Keratinocyte (primary cell): ENCODE measurements around the gene SETBP1. TPM values are rescaled to one million over a fixed set of nuclear protein-coding genes. Genes with fewer than 3 reads are reported as not detected.

Source experiments
- DNase-seq: peaks from one replicate; pipeline ENCODE4 v3.0.0-alpha.2; 2011; ENCODE audit warnings: low read depth, missing footprints, low spot score
- FAIRE-seq: peaks from 2 replicates; lab custom pipeline; 2011; peaks lifted over from hg19 to GRCh38; lab: Jason Lieb, UNC
- H2AFZ ChIP-seq: 2 replicates; pipeline ENCODE4 v1.6.0; 2012; ENCODE audit warnings: low read length, control low read depth, inconsistent platforms; ENCODE audit not compliant: control insufficient read depth
- H3K27ac ChIP-seq: 2 replicates; pipeline ENCODE4 v1.5.1; 2011; ENCODE audit warnings: low read length; ENCODE audit not compliant: control insufficient read depth, insufficient read depth
- H3K27me3 ChIP-seq: 3 replicates; pipeline ENCODE4 v1.6.0; 2011; ENCODE audit warnings: low read length; ENCODE audit not compliant: control insufficient read depth, insufficient read depth; ENCODE audit errors: extremely low read depth
- H3K36me3 ChIP-seq, 2 experiments: 2 replicates in 1 of 2; 3 replicates in 1 of 2; pipeline ENCODE4 v1.5.1; 2011; ENCODE audit warnings: low read length in 2 of 2, mild to moderate bottlenecking in 1 of 2; ENCODE audit not compliant: control insufficient read depth in 2 of 2, insufficient read depth in 2 of 2; ENCODE audit errors: extremely low read depth in 1 of 2
- H3K4me1 ChIP-seq: 3 replicates; pipeline ENCODE4 v1.5.1; 2011; ENCODE audit warnings: low read length; ENCODE audit not compliant: control insufficient read depth, insufficient read depth; ENCODE audit errors: extremely low read depth
- H3K4me2 ChIP-seq: 3 replicates; pipeline ENCODE4 v1.6.0; 2011; ENCODE audit warnings: low read depth, low read length; ENCODE audit not compliant: control insufficient read depth, insufficient read depth; ENCODE audit errors: extremely low read depth
- H3K4me3 ChIP-seq, 3 experiments: fragments of 200-600 bp in 1 of 3; sonication (generic) in 1 of 3; 2 replicates in 2 of 3; 3 replicates in 1 of 3; pipeline ENCODE4 v1.5.1; 2011 to 2016; ENCODE audit warnings: low read length in 3 of 3, mild to moderate bottlenecking in 3 of 3, control low read depth in 2 of 3, inconsistent platforms in 1 of 3, low read depth in 1 of 3, mixed read lengths in 1 of 3, mixed run types in 1 of 3, moderate library complexity in 1 of 3; ENCODE audit not compliant: control insufficient read depth in 2 of 3, insufficient read depth in 2 of 3; ENCODE audit errors: extremely low read depth in 1 of 3
- H3K79me2 ChIP-seq: 2 replicates; pipeline ENCODE4 v1.6.0; 2012; ENCODE audit warnings: low read length; ENCODE audit not compliant: control insufficient read depth, insufficient read depth
- H3K9ac ChIP-seq: 3 replicates; pipeline ENCODE4 v1.6.0; 2011; ENCODE audit warnings: low read length; ENCODE audit not compliant: control insufficient read depth, insufficient read depth; ENCODE audit errors: extremely low read depth
- H3K9me1 ChIP-seq: 3 replicates; pipeline ENCODE4 v1.6.0; 2011; ENCODE audit warnings: low read length; ENCODE audit not compliant: control insufficient read depth, insufficient read depth; ENCODE audit errors: extremely low read depth
- H3K9me3 ChIP-seq: 2 replicates; pipeline ENCODE4 v1.5.1; 2012; ENCODE audit warnings: low read depth, low read length; ENCODE audit not compliant: control insufficient read depth
- H4K20me1 ChIP-seq: 3 replicates; pipeline ENCODE4 v1.6.0; 2011; ENCODE audit warnings: low read length; ENCODE audit not compliant: control insufficient read depth, insufficient read depth; ENCODE audit errors: extremely low read depth
- EZH2 ChIP-seq: IDR thresholded peaks from one replicate; pipeline ENCODE4 v1.6.1; 2012; ENCODE audit warnings: inconsistent platforms, mild to moderate bottlenecking, low read length, moderate library complexity
- dilution Hi-C: fragments of 300-500 bp; cut with MboI; formaldehyde crosslinking; loops from one replicate; pipeline ENCODE4 v1.7.0; 2020; ENCODE audit warnings: low sequenced_read_pairs; ENCODE audit not compliant: extremely low pct_ligation_motif_present
- polyA plus RNA-seq, 5 experiments: library from polyadenylated mRNA; depleted of rRNA in 3 of 5; stranded (reverse) in 3 of 5; stranded (forward) in 1 of 5; unstranded in 1 of 5; fragments of >200 nt; gene quantifications; 1 replicate in 1 of 5; 2 replicates in 3 of 5; 3 replicates in 1 of 5; pipeline versions ENCODE4 v1.2.1 to v1.2.3, GENCODE V29; 2011 to 2012; ENCODE audit warnings: missing spikeins in 2 of 5, low read depth in 1 of 5, low replicate concordance in 1 of 5
- TF ChIP-seq, protein P1 (sequence below), 3 experiments: IDR thresholded peaks in 1 of 3; conservative IDR thresholded peaks in 1 of 3; optimal IDR thresholded peaks in 1 of 3; 2 replicates in 2 of 3; 3 replicates in 1 of 3; pipeline versions ENCODE3 to v1.5.1; 2011; ENCODE audit warnings: low read length in 3 of 3, mild to moderate bottlenecking in 3 of 3, moderate library complexity in 2 of 3, control low read depth in 1 of 3, inconsistent platforms in 1 of 3; ENCODE audit not compliant: insufficient read depth in 2 of 3; ENCODE audit errors: extremely low read depth in 1 of 3

The SETBP1 gene
- polyA plus RNA-seq, 1 donor (not counting 4 experiments of a cell fraction or from before 2014, with no cell fraction given): 3.3 TPM

DNA sequence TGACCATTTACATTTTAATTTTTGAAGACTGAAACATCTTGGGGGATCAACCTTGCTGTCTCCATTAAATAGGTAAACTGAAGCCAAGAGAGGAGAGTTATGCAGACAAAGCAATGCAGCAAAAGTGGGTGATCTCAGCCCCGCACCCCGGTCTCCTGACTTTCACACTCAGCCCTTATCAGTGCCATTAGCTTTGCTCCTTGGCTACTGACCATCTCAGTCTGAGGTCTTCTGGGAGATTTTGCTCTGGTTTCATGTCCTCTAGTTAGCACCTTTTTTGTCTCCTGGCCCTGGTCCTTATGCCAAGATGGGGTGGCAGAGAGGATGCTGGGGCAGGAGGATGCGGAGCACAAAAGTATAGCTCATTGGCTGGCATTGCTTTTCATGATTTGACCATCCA lies 61.4 kb downstream of the SETBP1 start:
- dilution Hi-C loops: no loop called here
- no peaks in the 10 kb centered on the region for H4K20me1 ChIP-seq
- no peak for TF ChIP-seq EZH2
- TF ChIP-seq, protein P1, sequence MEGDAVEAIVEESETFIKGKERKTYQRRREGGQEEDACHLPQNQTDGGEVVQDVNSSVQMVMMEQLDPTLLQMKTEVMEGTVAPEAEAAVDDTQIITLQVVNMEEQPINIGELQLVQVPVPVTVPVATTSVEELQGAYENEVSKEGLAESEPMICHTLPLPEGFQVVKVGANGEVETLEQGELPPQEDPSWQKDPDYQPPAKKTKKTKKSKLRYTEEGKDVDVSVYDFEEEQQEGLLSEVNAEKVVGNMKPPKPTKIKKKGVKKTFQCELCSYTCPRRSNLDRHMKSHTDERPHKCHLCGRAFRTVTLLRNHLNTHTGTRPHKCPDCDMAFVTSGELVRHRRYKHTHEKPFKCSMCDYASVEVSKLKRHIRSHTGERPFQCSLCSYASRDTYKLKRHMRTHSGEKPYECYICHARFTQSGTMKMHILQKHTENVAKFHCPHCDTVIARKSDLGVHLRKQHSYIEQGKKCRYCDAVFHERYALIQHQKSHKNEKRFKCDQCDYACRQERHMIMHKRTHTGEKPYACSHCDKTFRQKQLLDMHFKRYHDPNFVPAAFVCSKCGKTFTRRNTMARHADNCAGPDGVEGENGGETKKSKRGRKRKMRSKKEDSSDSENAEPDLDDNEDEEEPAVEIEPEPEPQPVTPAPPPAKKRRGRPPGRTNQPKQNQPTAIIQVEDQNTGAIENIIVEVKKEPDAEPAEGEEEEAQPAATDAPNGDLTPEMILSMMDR (optimal IDR thresholded peaks at IDR 0.05 in 1 of 3, IDR thresholded peaks at IDR 0.05 in 1 of 3, conservative IDR thresholded peaks at IDR 0.05 in 1 of 3; ENCODE audit: extremely low read depth in 1 of 3, insufficient read depth in 2 of 3, low read length in 3 of 3): no peak
- peaks cover 0 to 3% of the 10 kb centered on the region in 2 experiments for H3K36me3 ChIP-seq
- no peak overlapping the region for H3K9ac ChIP-seq
- FAIRE-seq (no peak), DNase-seq (no peak)
- H3K27ac ChIP-seq: no peak overlapping the region
- H3K4me2 ChIP-seq: no peak overlapping the region
- H3K4me1 ChIP-seq: peaks cover 12% of the 10 kb centered on the region
- no peak overlapping the region for H2AFZ ChIP-seq
- no peaks in the 10 kb centered on the region for H3K9me1 ChIP-seq
- no peak overlapping the region for H3K4me3 ChIP-seq
- no peaks in the 10 kb centered on the region for H3K9me3 ChIP-seq
- H3K79me2 ChIP-seq: no peaks in the 10 kb centered on the region
- H3K27me3 ChIP-seq: no peaks in the 10 kb centered on the region

DNA sequence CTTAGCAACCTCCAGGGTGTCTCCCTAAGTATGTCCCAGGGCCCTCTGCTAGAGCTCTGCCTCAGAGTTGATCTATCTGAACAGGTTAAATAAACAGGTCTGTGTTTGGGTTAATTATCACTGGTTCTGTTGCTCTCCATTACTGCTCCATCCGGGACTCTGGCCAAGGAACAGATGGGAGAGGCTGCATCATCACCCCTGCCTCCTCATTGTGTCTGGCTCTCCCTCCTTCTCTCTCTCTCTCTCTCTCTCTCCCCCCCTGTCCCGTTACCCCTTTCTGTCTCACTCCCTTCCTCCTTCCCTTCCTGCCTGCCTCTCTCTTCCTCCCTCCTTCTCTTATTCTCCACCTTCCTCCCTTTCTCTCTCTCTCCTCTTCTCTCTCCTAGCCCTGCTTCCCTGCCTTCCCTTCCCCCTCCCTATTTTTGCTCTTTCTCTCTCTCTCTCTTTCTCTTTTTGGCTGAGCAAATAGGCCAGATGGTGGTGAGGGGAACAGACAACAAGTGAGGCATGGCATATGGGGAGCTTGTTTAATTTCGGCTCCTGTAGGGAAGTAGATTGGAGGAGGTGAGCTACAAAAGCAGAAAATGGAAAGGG lies 62.1 kb downstream of the SETBP1 start:
- H3K79me2 ChIP-seq: no peaks in the 10 kb centered on the region

DNA sequence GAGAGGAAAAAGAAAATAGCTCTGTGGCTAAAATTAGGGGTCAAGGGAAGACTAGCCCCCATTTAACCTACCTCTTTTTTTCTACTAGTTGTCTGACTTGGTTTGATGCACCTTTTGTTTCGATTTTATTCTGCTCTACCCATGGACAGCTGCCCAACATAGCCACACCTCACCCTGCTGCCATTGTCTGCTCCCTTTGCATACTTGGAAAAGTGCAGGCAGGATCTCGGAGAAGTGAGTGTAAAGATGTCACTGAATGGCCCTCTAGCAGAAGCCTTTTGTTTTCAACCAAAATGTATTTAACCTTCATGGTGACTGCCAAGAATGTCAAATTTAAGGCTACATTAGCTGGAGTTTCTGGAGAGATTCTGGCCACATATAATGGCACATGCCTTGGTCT lies 62.9 kb downstream of the SETBP1 start:
- H3K4me1 ChIP-seq: peaks cover 12% of the 10 kb centered on the region
- H3K9ac ChIP-seq: no peak overlapping the region
- no peak overlapping the region for H2AFZ ChIP-seq
- dilution Hi-C loops: no loop called here
- no peaks in the 10 kb centered on the region for H3K9me3 ChIP-seq
- no peaks in the 10 kb centered on the region for H4K20me1 ChIP-seq
- no peaks in the 10 kb centered on the region for H3K79me2 ChIP-seq
- H3K27ac ChIP-seq: no peak overlapping the region
- H3K4me3 ChIP-seq: no peak overlapping the region
- no peaks in the 10 kb centered on the region for H3K27me3 ChIP-seq
- peaks cover 0 to 3% of the 10 kb centered on the region in 2 experiments for H3K36me3 ChIP-seq
- TF ChIP-seq EZH2: no peak
- H3K9me1 ChIP-seq: no peaks in the 10 kb centered on the region
- FAIRE-seq (no peak), DNase-seq (no peak)
- H3K4me2 ChIP-seq: no peak overlapping the region

More for the DNA sequence above, 62.1 kb downstream of the SETBP1 start:
- H3K9me3 ChIP-seq: no peaks in the 10 kb centered on the region
- no peak for TF ChIP-seq EZH2
- no peaks in the 10 kb centered on the region for H3K27me3 ChIP-seq
- H3K4me3 ChIP-seq: no peak overlapping the region
- H3K9ac ChIP-seq: no peak overlapping the region
- no peaks in the 10 kb centered on the region for H4K20me1 ChIP-seq
- no peak overlapping the region for H3K27ac ChIP-seq
- dilution Hi-C loops: no loop called here
- DNase-seq: no peak
- peaks cover 0 to 3% of the 10 kb centered on the region in 2 experiments for H3K36me3 ChIP-seq
- H3K4me1 ChIP-seq: peaks cover 12% of the 10 kb centered on the region
- no peak overlapping the region for H2AFZ ChIP-seq
- no peaks in the 10 kb centered on the region for H3K9me1 ChIP-seq
- no peak overlapping the region for H3K4me2 ChIP-seq
- no peak for FAIRE-seq
